Glutamatergic neuron (in vitro differentiated cells): ENCODE data around the gene HDAC8. TPM values are rescaled to one million over a fixed set of nuclear protein-coding genes. Genes with fewer than 3 reads are reported as not detected.
"Not testable (repeated sequence)": the region's sequence is repeated elsewhere in the genome, so short reads cannot be mapped to it uniquely, and the experiment has no call there.

Experiments
- DNase-seq: peaks from one replicate; pipeline ENCODE4 v3.0.0; 2022
- H3K27ac Mint-ChIP-seq: one replicate; pipeline ENCODE4 v1.8.0; 2020; ENCODE audit warnings: mild to moderate bottlenecking, mixed read lengths, inconsistent platforms; ENCODE audit not compliant: unreplicated experiment
- H3K27me3 Mint-ChIP-seq: one replicate; pipeline ENCODE4 v1.8.0; 2020; ENCODE audit warnings: mild to moderate bottlenecking, moderate library complexity, mixed read lengths, inconsistent platforms; ENCODE audit not compliant: unreplicated experiment
- H3K36me3 Mint-ChIP-seq: one replicate; pipeline ENCODE4 v1.8.0; 2020; ENCODE audit warnings: mild to moderate bottlenecking, mixed read lengths, inconsistent platforms; ENCODE audit not compliant: unreplicated experiment
- H3K4me1 Mint-ChIP-seq: one replicate; pipeline ENCODE4 v1.8.0; 2020; ENCODE audit warnings: mild to moderate bottlenecking, low read depth, mixed read lengths, inconsistent platforms; ENCODE audit not compliant: unreplicated experiment
- H3K4me3 Mint-ChIP-seq: one replicate; pipeline ENCODE4 v1.8.0; 2020; ENCODE audit warnings: mild to moderate bottlenecking, mixed read lengths, inconsistent platforms; ENCODE audit not compliant: unreplicated experiment
- H3K9me3 Mint-ChIP-seq: one replicate; pipeline ENCODE4 v1.8.0; 2020; ENCODE audit warnings: mild to moderate bottlenecking, moderate library complexity, mixed read lengths, inconsistent platforms; ENCODE audit not compliant: unreplicated experiment
- total RNA-seq: library from RNA; stranded (reverse); fragmentation: NEBNext Ultra II Directional; extraction: Animal tissue kit (Norgen Biotek cat#: 25700); gene quantifications from one replicate; pipeline ENCODE4 v1.2.1, GENCODE V29; 2021; ENCODE audit not compliant: unreplicated experiment
- TF ChIP-seq, protein P1 (sequence below): fragments of 200-600 bp; sonication (generic); IDR thresholded peaks from one replicate; pipeline ENCODE4 v1.5.0; 2021; ENCODE audit not compliant: partially characterized antibody, unreplicated experiment

The HDAC8 gene
- total RNA-seq, 1 donor from 2014 or later = 49.0 TPM

DNA sequence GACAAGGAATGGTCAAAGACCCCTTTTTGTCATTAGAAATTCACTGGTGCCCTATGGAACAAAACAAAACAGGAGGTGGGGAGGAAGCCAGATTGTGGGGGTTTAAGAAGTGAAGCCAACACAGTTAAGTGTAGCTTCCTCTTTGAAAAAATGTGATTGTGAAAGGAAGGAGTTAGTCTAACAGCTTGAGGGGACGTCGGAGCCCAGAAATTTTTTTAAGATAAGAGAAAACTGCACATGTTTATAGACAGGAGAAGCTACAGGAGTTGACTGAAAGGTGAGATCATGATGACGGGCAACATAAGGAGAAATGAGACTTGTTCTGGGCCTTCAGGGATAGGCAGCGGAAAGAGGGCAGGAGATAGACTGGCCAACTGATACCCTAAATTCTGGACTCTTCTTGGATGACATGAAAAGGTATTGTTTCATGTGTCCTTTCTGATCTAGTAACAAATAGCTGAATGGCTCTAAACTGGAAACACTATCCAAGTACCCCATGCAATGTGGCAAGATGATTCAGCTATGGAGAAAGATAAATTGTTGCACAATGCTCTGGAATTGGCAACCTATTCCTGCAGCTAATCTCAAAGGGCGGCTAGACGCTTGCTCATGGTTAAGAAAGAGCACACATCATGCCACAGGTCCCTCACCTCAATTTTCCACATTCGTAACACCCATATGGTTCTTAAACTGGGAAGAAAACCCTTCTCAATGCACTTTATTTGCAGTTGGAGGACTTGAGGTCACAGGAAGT lies 3.7 kb upstream of the HDAC8 start:
- Mint-ChIP-seq H3K4me1 (no peaks in the 10 kb centered on the region), H3K27ac (no peak overlapping the region), H3K36me3 (no peaks in the 10 kb centered on the region), H3K27me3 (no peaks in the 10 kb centered on the region), H3K9me3 (peaks cover 2% of the 10 kb centered on the region), H3K4me3 (no peak overlapping the region)
- DNase-seq = no peak
- TF ChIP-seq, protein P1, sequence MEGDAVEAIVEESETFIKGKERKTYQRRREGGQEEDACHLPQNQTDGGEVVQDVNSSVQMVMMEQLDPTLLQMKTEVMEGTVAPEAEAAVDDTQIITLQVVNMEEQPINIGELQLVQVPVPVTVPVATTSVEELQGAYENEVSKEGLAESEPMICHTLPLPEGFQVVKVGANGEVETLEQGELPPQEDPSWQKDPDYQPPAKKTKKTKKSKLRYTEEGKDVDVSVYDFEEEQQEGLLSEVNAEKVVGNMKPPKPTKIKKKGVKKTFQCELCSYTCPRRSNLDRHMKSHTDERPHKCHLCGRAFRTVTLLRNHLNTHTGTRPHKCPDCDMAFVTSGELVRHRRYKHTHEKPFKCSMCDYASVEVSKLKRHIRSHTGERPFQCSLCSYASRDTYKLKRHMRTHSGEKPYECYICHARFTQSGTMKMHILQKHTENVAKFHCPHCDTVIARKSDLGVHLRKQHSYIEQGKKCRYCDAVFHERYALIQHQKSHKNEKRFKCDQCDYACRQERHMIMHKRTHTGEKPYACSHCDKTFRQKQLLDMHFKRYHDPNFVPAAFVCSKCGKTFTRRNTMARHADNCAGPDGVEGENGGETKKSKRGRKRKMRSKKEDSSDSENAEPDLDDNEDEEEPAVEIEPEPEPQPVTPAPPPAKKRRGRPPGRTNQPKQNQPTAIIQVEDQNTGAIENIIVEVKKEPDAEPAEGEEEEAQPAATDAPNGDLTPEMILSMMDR = no peak

DNA sequence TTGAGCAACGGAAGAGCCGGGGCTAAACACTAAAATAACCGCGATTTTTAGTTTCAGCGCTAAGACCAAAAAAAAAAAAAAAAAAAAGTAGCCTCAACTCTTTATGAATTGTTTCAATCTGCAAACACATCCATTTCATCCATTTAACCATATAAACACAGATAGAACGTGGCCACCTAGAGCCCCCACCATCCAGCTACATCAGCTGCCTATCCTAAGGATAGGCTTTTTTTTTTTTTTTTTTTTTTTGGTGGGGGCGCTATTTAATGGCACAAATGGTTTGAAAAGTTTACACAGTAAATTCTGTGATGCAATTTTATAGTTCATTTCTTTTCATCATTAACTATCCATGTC lies 492 bp upstream of the HDAC8 start:
- Mint-ChIP-seq H3K27ac (peak overlapping the region; percentile 99), H3K4me3 (peak overlapping the region; percentile 94), H3K36me3 (no peaks in the 10 kb centered on the region), H3K27me3 (no peaks in the 10 kb centered on the region), H3K9me3 (peaks cover 4% of the 10 kb centered on the region), H3K4me1 (no peaks in the 10 kb centered on the region)
- DNase-seq = no peak
- TF ChIP-seq, protein P1 = no peak

DNA sequence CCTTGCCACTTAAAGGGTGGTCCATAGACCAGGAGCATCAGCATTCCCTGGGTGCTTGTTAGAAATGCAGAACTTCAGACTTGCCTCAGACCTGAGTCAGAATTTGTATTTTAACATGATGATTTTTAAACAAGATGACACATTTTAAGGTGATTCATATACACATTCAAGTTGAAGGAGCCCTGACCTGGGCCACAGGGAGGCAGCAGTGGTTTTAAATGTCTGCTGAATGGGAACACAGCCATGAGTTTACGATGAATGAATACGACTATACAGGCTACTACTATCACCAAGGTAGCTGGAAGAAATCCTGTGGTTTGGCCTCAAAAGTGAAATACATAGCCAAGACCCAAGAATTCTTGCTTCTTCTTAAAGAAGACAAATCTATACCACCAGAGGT lies 2.9 kb downstream of the HDAC8 start:
- H3K36me3 Mint-ChIP-seq = no peaks in the 10 kb centered on the region
- H3K4me3 Mint-ChIP-seq = no peak overlapping the region
- H3K4me1 Mint-ChIP-seq = no peaks in the 10 kb centered on the region
- TF ChIP-seq, protein P1 = no peak
- no peak for DNase-seq
- no peak overlapping the region for H3K27ac Mint-ChIP-seq
- no peaks in the 10 kb centered on the region for H3K27me3 Mint-ChIP-seq
- H3K9me3 Mint-ChIP-seq = peaks cover 3% of the 10 kb centered on the region

DNA sequence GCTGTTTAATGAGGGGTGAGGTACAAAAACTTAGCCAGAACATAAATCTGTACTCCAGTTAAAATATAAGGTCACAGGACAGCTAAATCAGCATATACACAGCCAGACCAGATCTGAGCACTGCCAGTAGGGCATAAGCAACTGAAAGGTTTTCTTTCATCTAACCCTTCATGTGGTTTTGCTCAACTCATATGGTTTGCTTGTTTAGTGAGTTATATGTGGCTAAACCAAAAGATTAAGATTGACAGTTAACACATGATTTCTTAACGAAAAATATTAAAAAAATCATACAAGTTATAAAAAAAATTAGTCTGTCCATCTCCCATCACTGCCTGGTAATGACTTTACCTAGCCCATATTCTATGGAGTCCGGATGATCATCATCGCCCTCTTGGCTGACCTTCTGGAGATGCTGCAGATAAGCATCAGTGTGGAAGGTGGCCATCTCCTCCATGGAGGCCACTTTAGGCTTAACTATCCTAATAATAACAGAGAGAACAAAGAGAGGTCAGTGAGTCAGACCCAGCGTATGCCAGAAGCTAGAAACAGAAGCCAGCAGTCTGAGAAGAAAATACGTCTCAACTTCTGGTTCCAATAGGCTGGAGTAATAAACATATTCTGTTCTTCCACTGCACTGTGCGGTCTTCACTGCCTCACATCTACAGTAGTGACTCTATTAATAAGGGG lies 4.1 kb downstream of the HDAC8 start:
- Mint-ChIP-seq H3K27me3 (no peaks in the 10 kb centered on the region), H3K4me1 (no peaks in the 10 kb centered on the region), H3K4me3 (no peak overlapping the region), H3K27ac (no peak overlapping the region), H3K9me3 (peaks cover 3% of the 10 kb centered on the region), H3K36me3 (no peaks in the 10 kb centered on the region)
- no peak for DNase-seq
- TF ChIP-seq, protein P1 = no peak

DNA sequence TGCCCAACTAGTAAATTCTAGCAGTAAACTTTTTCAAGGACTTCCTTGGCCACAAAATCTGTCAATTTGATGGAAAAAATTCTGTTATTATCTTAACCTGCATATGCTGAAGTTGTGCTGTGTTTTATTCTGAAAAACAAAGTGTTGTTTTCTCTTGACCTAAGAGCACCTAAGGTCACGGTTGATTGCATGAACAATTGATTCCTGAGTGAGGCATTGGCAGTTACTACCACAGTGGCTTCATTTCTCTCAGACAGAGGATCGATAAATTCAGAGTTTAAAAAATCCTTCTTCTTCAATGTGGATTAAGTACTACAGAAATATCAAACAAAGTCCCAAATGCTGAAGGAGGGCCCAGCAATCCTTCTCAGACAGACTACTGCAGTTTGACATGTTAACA lies 6.2 kb downstream of the HDAC8 start:
- DNase-seq = no peak
- Mint-ChIP-seq H3K36me3 (no peaks in the 10 kb centered on the region), H3K27me3 (peaks cover 3% of the 10 kb centered on the region), H3K9me3 (peaks cover 3% of the 10 kb centered on the region), H3K4me3 (no peak overlapping the region), H3K4me1 (no peaks in the 10 kb centered on the region), H3K27ac (no peak overlapping the region)
- TF ChIP-seq, protein P1 = no peak

DNA sequence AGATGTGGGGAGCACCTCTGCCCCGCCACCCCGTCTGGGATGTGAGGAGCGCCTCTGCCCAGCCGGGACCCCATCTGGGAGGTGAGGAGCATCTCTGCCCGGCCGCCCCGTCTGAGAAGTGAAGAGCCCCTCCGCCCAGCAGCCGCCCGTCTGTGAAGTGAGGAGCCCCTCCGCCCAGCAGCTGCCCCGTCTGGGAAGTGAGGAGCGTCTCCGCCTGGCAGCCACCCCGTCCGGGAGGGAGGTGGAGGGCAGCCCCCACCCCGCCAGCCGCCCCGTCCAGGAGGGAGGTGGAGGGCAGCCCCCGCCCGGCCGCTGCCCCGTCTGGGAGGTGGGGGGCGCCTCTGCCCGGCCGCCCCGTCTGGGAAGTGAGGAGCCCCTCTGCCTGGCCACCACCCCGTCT lies 13.0 kb downstream of the HDAC8 start:
- Mint-ChIP-seq H3K36me3 (peaks cover 17% of the 10 kb centered on the region), H3K27ac (peak overlapping the region; percentile 72)
- peak; percentile 13 for DNase-seq
- H3K4me1 Mint-ChIP-seq, H3K9me3 Mint-ChIP-seq, H3K27me3 Mint-ChIP-seq, H3K4me3 Mint-ChIP-seq: not testable (repeated sequence)
